ENCODE measurements around the gene SGSM2. TPM values are rescaled to one million over a fixed set of nuclear protein-coding genes. Genes with fewer than 3 reads are reported as not detected.

Gene SGSM2
- total RNA-seq, 1 experiment from 2014 or later: 49.0 TPM

DNA sequence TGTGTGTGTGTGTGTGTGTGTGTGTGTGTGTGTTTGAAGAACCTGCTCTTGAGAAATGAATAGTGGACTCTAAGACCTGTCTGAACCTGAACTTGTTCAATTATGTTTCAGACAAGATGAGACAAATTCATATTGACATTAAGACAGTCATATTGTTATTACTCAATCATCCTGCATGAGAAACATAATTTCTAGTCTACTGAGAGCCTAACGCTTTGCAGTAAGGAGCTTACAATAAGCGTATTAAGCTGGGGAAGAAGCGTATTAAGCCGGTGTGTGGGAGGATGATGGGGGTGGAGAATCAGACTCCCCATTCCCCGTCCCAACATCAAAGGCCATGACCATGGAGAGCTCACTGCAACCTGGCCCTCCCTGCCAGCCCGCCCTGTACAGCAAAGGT, 86.0 kb downstream of the SGSM2 start:
- in situ Hi-C loops (cut with HindIII; ENCODE audit: low pct_unique_long_range_greater_than_20kb, low sequenced_read_pairs) (no loop called here), intact Hi-C loops (cut with micrococcal nuclease; ENCODE audit: unreplicated experiment) (no loop called here)
- H3K36me3 ChIP-seq (ENCODE audit: control insufficient read depth, insufficient read depth, low read length): peaks cover 2% of the 10 kb centered on the region
- TF ChIP-seq, protein P1, sequence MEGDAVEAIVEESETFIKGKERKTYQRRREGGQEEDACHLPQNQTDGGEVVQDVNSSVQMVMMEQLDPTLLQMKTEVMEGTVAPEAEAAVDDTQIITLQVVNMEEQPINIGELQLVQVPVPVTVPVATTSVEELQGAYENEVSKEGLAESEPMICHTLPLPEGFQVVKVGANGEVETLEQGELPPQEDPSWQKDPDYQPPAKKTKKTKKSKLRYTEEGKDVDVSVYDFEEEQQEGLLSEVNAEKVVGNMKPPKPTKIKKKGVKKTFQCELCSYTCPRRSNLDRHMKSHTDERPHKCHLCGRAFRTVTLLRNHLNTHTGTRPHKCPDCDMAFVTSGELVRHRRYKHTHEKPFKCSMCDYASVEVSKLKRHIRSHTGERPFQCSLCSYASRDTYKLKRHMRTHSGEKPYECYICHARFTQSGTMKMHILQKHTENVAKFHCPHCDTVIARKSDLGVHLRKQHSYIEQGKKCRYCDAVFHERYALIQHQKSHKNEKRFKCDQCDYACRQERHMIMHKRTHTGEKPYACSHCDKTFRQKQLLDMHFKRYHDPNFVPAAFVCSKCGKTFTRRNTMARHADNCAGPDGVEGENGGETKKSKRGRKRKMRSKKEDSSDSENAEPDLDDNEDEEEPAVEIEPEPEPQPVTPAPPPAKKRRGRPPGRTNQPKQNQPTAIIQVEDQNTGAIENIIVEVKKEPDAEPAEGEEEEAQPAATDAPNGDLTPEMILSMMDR (IDR thresholded peaks at IDR 0.05): no peak
- TF ChIP-seq POLR2AphosphoS5 (IDR thresholded peaks at IDR 0.05; ENCODE audit: low read depth, low read length) (no peak), TCF7L2 (IDR thresholded peaks at IDR 0.05; ENCODE audit: low read depth, low read length) (no peak), SIN3A (IDR thresholded peaks at IDR 0.05; ENCODE audit: borderline replicate concordance, insufficient read depth, low read depth, low read length) (no peak)
- TF ChIP-seq, protein P2, sequence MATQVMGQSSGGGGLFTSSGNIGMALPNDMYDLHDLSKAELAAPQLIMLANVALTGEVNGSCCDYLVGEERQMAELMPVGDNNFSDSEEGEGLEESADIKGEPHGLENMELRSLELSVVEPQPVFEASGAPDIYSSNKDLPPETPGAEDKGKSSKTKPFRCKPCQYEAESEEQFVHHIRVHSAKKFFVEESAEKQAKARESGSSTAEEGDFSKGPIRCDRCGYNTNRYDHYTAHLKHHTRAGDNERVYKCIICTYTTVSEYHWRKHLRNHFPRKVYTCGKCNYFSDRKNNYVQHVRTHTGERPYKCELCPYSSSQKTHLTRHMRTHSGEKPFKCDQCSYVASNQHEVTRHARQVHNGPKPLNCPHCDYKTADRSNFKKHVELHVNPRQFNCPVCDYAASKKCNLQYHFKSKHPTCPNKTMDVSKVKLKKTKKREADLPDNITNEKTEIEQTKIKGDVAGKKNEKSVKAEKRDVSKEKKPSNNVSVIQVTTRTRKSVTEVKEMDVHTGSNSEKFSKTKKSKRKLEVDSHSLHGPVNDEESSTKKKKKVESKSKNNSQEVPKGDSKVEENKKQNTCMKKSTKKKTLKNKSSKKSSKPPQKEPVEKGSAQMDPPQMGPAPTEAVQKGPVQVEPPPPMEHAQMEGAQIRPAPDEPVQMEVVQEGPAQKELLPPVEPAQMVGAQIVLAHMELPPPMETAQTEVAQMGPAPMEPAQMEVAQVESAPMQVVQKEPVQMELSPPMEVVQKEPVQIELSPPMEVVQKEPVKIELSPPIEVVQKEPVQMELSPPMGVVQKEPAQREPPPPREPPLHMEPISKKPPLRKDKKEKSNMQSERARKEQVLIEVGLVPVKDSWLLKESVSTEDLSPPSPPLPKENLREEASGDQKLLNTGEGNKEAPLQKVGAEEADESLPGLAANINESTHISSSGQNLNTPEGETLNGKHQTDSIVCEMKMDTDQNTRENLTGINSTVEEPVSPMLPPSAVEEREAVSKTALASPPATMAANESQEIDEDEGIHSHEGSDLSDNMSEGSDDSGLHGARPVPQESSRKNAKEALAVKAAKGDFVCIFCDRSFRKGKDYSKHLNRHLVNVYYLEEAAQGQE (IDR thresholded peaks at IDR 0.05; ENCODE audit: insufficient read depth in 1 of 2, low read depth in 2 of 2, low read length in 1 of 2): no peak
- H3K4me3 ChIP-seq (ENCODE audit: low read depth in 2 of 2, low read length in 2 of 2): no peak overlapping the region
- H3K9me3 ChIP-seq (ENCODE audit: control insufficient read depth, insufficient read depth, low read depth, low read length): no peaks in the 10 kb centered on the region
- no peaks in the 10 kb centered on the region for H3K27me3 ChIP-seq (ENCODE audit: control insufficient read depth, insufficient read depth, low read length)
- ChIA-PET POLR2A (no interaction called here), CTCF (interaction anchor here (0.6 kb wide), 1 partner anchor 109 kb away, joined by 3 read pairs; no protein-coding TSS in a partner anchor)
- DNase-seq (ENCODE audit: low read depth, low spot score) (no peak), ATAC-seq (no peak)
- no peak overlapping the region for H3K27ac ChIP-seq (ENCODE audit: low read length)
- H3K4me1 ChIP-seq (ENCODE audit: control insufficient read depth, insufficient read depth, low read length): no peaks in the 10 kb centered on the region
- BruUV-seq (replicated peaks): no TSS peak

DNA sequence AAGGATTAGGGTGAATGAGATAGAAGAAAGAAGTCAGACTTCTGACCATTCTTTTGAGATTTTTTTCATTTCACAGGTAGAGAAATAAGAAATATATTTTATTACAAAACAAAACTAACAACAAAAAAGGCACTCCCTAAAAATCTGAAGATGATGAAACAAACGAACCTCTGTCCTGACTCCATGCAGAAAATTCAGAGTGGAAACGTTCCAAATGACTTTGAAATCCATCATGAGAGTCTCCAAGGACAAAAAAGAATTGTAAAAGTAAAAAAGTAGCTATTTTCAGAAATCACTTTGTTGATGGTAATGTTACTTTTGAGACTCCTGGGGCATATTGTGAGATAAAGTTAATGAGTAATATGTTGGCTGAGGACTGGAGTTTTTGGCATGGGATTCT, 89.9 kb downstream of the SGSM2 start:
- H3K27me3 ChIP-seq (ENCODE audit: control insufficient read depth, insufficient read depth, low read length): no peaks in the 10 kb centered on the region
- intact Hi-C loops (cut with micrococcal nuclease; ENCODE audit: unreplicated experiment): no loop called here
- H3K27ac ChIP-seq (ENCODE audit: low read length): no peak overlapping the region
- no peak overlapping the region for H3K4me3 ChIP-seq (ENCODE audit: low read depth in 2 of 2, low read length in 2 of 2)
- no TSS peak for BruUV-seq (replicated peaks)
- in situ Hi-C loops (cut with HindIII; ENCODE audit: low pct_unique_long_range_greater_than_20kb, low sequenced_read_pairs): no loop called here
- no peaks in the 10 kb centered on the region for H3K9me3 ChIP-seq (ENCODE audit: control insufficient read depth, insufficient read depth, low read depth, low read length)
- DNase-seq (ENCODE audit: low read depth, low spot score) (no peak), ATAC-seq (no peak)
- POLR2A ChIA-PET: no interaction called here
- TF ChIP-seq TCF7L2 (IDR thresholded peaks at IDR 0.05; ENCODE audit: low read depth, low read length) (no peak), SIN3A (IDR thresholded peaks at IDR 0.05; ENCODE audit: borderline replicate concordance, insufficient read depth, low read depth, low read length) (no peak), POLR2AphosphoS5 (IDR thresholded peaks at IDR 0.05; ENCODE audit: low read depth, low read length) (no peak)
- TF ChIP-seq, protein P1 (IDR thresholded peaks at IDR 0.05): no peak
- TF ChIP-seq, protein P2 (IDR thresholded peaks at IDR 0.05; ENCODE audit: insufficient read depth in 1 of 2, low read depth in 2 of 2, low read length in 1 of 2): no peak
- H3K36me3 ChIP-seq (ENCODE audit: control insufficient read depth, insufficient read depth, low read length): no peaks in the 10 kb centered on the region
- CTCF ChIA-PET: no interaction called here
- H3K4me1 ChIP-seq (ENCODE audit: control insufficient read depth, insufficient read depth, low read length): no peaks in the 10 kb centered on the region
